Glutamatergic neuron (in vitro differentiated cells): ENCODE results near the gene ZHX3. TPM values are rescaled to one million over a fixed set of nuclear protein-coding genes. Genes with fewer than 3 reads are reported as not detected.

Experiments used
- DNase-seq: peaks from one replicate; pipeline ENCODE4 v3.0.0; 2022
- H3K27ac Mint-ChIP-seq: one replicate; pipeline ENCODE4 v1.8.0; 2020; ENCODE audit warnings: mild to moderate bottlenecking, mixed read lengths, inconsistent platforms; ENCODE audit not compliant: unreplicated experiment
- H3K27me3 Mint-ChIP-seq: one replicate; pipeline ENCODE4 v1.8.0; 2020; ENCODE audit warnings: mild to moderate bottlenecking, moderate library complexity, mixed read lengths, inconsistent platforms; ENCODE audit not compliant: unreplicated experiment
- H3K36me3 Mint-ChIP-seq: one replicate; pipeline ENCODE4 v1.8.0; 2020; ENCODE audit warnings: mild to moderate bottlenecking, mixed read lengths, inconsistent platforms; ENCODE audit not compliant: unreplicated experiment
- H3K4me1 Mint-ChIP-seq: one replicate; pipeline ENCODE4 v1.8.0; 2020; ENCODE audit warnings: mild to moderate bottlenecking, low read depth, mixed read lengths, inconsistent platforms; ENCODE audit not compliant: unreplicated experiment
- H3K4me3 Mint-ChIP-seq: one replicate; pipeline ENCODE4 v1.8.0; 2020; ENCODE audit warnings: mild to moderate bottlenecking, mixed read lengths, inconsistent platforms; ENCODE audit not compliant: unreplicated experiment
- H3K9me3 Mint-ChIP-seq: one replicate; pipeline ENCODE4 v1.8.0; 2020; ENCODE audit warnings: mild to moderate bottlenecking, moderate library complexity, mixed read lengths, inconsistent platforms; ENCODE audit not compliant: unreplicated experiment
- total RNA-seq: library from RNA; stranded (reverse); fragmentation: NEBNext Ultra II Directional; extraction: Animal tissue kit (Norgen Biotek cat#: 25700); gene quantifications from one replicate; pipeline ENCODE4 v1.2.1, GENCODE V29; 2021; ENCODE audit not compliant: unreplicated experiment
- TF ChIP-seq, protein P1 (sequence below): fragments of 200-600 bp; sonication (generic); IDR thresholded peaks from one replicate; pipeline ENCODE4 v1.5.0; 2021; ENCODE audit not compliant: partially characterized antibody, unreplicated experiment

The ZHX3 gene
- total RNA-seq, 1 donor from 2014 or later, result 40.5 TPM

DNA sequence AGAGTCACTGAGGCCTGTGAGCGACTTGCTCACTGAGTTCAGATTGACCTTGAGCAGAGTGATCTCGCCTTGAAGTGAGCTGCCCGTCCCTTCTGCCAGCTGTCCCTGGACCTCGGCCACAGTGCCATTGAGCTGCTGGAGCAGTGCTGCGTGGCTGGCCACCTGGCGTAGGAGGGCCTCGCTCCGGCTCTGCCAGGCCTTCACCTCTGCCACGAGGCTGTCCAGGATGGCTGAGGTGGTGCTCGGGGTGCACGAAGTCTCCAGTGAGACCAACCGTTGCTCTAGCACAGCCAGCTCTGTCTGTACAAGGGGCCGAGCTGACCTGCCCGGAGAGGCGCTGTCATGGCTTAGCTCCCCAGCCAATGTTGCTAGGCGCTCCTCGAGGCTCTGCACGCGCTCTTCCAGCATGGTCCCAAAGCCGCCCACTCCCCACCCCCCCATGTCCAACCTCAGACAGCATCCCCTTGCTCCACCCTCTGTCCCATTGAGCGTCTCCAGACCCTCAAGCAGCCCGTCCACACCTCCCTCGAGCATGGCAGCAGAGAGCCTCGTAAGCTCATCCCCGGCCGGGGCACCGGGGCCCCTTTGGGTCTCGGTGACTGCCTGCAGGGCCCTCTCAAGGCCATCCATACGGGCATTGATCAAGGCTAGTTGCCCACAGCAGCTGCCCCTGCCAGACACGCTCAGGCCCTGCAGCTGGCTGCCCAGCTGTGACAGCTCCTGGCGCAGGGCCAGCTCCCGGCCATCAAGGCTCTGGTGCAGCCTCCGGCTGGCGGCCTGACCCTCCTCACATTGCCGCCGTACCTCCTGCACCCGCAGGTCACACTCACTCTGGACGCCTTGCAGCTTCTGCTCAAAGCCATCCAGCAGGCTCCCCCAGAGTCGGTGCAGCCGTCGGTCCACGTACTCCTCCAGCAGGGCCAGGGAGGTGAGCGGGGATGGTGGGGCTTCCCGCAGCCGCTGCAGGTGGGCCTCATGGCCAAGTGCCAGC lies 44.5 kb upstream of the ZHX3 start:
- Mint-ChIP-seq H3K4me3 (no peak overlapping the region), H3K4me1 (no peaks in the 10 kb centered on the region), H3K27ac (no peak overlapping the region), H3K36me3 (no peaks in the 10 kb centered on the region), H3K27me3 (peaks cover 10% of the 10 kb centered on the region), H3K9me3 (peaks cover 2% of the 10 kb centered on the region)
- TF ChIP-seq, protein P1, sequence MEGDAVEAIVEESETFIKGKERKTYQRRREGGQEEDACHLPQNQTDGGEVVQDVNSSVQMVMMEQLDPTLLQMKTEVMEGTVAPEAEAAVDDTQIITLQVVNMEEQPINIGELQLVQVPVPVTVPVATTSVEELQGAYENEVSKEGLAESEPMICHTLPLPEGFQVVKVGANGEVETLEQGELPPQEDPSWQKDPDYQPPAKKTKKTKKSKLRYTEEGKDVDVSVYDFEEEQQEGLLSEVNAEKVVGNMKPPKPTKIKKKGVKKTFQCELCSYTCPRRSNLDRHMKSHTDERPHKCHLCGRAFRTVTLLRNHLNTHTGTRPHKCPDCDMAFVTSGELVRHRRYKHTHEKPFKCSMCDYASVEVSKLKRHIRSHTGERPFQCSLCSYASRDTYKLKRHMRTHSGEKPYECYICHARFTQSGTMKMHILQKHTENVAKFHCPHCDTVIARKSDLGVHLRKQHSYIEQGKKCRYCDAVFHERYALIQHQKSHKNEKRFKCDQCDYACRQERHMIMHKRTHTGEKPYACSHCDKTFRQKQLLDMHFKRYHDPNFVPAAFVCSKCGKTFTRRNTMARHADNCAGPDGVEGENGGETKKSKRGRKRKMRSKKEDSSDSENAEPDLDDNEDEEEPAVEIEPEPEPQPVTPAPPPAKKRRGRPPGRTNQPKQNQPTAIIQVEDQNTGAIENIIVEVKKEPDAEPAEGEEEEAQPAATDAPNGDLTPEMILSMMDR, result no peak
- DNase-seq, result no peak

GRCh38 chr20:41360831-41361756 lies 43.6 kb upstream of the ZHX3 start:
- H3K9me3 Mint-ChIP-seq, result peaks cover 2% of the 10 kb centered on the region
- no peak for DNase-seq

DNA sequence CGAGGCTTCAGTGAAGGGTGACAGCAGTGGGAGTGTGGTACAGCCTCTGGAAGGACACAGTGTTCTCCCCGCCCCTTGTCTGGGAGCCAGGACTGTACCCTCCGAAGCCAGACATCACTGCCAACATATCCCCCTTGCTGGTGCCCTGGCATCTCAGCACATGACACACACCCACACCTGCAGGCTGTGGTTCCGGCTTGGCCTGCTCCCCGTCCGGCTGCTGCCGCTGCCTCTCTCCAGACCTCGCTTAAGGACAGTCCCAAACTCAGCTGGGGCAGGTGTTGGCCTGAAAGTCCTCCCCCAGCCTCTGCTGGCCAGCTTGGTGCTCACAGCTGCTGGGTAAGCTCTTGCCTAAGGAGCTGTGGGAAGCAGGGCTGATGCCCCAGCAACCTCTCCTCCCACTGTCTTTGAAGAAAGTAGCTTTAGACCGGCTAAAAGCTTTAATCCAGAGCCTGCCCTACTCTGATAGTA lies 42.0 kb upstream of the ZHX3 start:
- Mint-ChIP-seq H3K27me3 (peaks cover 1% of the 10 kb centered on the region), H3K27ac (no peak overlapping the region), H3K36me3 (no peaks in the 10 kb centered on the region), H3K4me3 (no peak overlapping the region), H3K9me3 (peaks cover 2% of the 10 kb centered on the region), H3K4me1 (no peaks in the 10 kb centered on the region)
- no peak for DNase-seq
- TF ChIP-seq, protein P1, result no peak

More at GRCh38 chr20:41360831-41361756, 43.6 kb upstream of the ZHX3 start:
- Mint-ChIP-seq H3K27me3 (peaks cover 9% of the 10 kb centered on the region), H3K36me3 (no peaks in the 10 kb centered on the region), H3K4me3 (no peak overlapping the region), H3K27ac (no peak overlapping the region), H3K4me1 (no peaks in the 10 kb centered on the region)
- TF ChIP-seq, protein P1, result no peak

DNA sequence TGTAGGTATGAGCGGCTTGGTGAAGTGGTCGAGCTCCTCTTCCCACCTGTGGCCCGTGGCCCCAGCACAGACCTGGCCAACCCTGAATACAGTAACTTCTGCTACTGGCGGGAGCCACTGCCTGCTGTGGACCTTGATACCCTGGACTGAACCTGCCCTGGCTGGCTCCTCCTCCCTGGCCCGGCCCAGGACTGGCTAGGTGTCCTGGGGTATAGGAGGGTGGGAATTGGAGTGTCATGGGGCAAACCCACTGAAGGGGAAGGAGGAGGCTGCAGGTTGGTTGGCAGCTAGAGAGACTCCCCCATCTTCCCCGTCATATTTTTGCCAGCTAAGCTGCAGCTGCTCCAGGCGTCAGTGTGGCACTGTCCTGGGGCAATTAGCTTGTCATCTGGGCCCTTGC lies 41.2 kb upstream of the ZHX3 start:
- no peak overlapping the region for H3K4me3 Mint-ChIP-seq
- no peaks in the 10 kb centered on the region for H3K27me3 Mint-ChIP-seq
- peaks cover 2% of the 10 kb centered on the region for H3K9me3 Mint-ChIP-seq
- no peaks in the 10 kb centered on the region for H3K36me3 Mint-ChIP-seq
- H3K27ac Mint-ChIP-seq, result no peak overlapping the region
- TF ChIP-seq, protein P1, result no peak
- no peaks in the 10 kb centered on the region for H3K4me1 Mint-ChIP-seq
- no peak for DNase-seq
